ENCODE data around the gene FBLIM1.

The FBLIM1 gene

DNA sequence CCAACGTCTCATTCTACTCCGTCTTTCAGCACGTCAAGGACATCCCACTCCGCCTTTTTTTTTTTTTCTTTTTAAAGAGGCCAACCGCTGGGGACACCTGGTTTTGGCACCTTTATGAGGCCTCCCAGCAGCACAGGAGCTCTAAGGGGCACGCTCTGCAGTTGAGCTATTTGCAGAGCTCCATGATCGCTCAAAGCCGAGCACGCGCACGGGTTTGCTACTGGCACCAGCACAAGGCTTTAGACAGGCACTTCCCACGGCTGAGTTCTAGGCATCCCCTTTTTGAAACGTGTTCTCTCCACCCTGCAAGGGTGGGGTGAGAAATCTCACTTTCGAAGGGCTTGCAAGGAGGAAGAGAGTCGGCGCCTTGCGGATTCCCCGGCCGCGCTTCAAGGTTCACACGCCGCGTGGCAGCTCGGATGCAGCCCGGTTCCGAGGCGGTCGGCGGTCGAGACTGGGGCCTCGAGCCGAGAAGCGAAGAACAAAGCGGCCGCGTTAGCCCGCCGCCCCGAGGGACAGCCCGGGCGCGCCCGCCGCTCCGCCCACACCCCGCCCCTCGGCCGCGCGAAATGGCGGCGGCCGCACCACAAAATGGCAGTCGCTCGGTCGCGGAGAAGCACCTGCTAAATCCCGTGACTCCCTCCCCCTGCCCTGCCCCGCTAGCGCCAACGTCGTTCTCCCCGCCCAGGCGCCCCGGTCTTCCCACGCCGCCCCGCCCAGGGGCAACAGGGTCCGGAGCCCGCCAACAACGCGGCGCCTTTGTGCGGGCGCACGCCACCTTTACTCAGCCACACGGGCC lies 76.0 kb downstream of the FBLIM1 start:
- Histone ChIP-seq H3K27ac (ENCODE audit: low read length) (peak overlapping the region; percentile 99), H3K36me3 (ENCODE audit: control insufficient read depth, low read depth, low read length) (peaks cover 3% of the 10 kb centered on the region), H3K9ac (ENCODE audit: low read length) (peak overlapping the region; percentile 99), H3K9me3 (ENCODE audit: control insufficient read depth, low read depth, low read length) (no peaks in the 10 kb centered on the region), H3K4me3 (ENCODE audit: low read length) (peak overlapping the region; percentile 94), H3K27me3 (ENCODE audit: control insufficient read depth, insufficient read depth, low read length) (no peaks in the 10 kb centered on the region), H3K4me1 (ENCODE audit: control insufficient read depth, low read depth, low read length) (peaks cover 17% of the 10 kb centered on the region)

DNA sequence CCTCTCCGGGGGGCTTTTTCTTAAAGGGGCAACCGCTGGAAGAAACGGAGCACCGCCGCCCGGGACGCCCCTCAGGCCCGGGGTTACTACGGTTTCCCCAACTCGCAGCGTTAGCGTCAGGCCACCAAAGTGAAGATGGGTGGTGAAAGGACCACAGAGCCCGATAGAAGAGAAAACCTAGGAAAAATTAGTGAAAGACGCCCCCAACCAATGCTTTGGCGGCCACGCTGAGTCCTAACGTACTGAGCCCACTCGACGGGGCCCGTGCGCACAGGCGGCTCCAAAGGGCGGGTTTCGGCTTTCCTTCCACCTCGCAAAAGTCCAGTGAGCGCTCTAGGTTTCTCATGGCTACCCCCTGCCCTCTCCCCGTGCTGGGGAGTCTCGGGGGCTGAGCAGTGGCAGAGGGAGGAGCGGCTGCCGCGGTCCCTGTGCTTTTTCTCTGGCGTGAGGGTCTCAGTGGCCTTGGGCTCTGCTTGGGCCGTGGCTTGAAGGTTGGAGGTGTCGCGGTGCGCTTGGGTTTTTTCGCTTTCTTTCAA lies 76.7 kb downstream of the FBLIM1 start:
- H3K9me3 ChIP-seq (ENCODE audit: control insufficient read depth, low read depth, low read length) = no peaks in the 10 kb centered on the region
- no peaks in the 10 kb centered on the region for H3K27me3 ChIP-seq (ENCODE audit: control insufficient read depth, insufficient read depth, low read length)
- peak overlapping the region; percentile 94 for H3K4me3 ChIP-seq (ENCODE audit: low read length)
- peak overlapping the region; percentile 99 for H3K9ac ChIP-seq (ENCODE audit: low read length)
- H3K36me3 ChIP-seq (ENCODE audit: control insufficient read depth, low read depth, low read length) = peaks cover 3% of the 10 kb centered on the region
- H3K4me1 ChIP-seq (ENCODE audit: control insufficient read depth, low read depth, low read length) = peaks cover 10% of the 10 kb centered on the region
- H3K27ac ChIP-seq (ENCODE audit: low read length) = peak overlapping the region; percentile 93

DNA sequence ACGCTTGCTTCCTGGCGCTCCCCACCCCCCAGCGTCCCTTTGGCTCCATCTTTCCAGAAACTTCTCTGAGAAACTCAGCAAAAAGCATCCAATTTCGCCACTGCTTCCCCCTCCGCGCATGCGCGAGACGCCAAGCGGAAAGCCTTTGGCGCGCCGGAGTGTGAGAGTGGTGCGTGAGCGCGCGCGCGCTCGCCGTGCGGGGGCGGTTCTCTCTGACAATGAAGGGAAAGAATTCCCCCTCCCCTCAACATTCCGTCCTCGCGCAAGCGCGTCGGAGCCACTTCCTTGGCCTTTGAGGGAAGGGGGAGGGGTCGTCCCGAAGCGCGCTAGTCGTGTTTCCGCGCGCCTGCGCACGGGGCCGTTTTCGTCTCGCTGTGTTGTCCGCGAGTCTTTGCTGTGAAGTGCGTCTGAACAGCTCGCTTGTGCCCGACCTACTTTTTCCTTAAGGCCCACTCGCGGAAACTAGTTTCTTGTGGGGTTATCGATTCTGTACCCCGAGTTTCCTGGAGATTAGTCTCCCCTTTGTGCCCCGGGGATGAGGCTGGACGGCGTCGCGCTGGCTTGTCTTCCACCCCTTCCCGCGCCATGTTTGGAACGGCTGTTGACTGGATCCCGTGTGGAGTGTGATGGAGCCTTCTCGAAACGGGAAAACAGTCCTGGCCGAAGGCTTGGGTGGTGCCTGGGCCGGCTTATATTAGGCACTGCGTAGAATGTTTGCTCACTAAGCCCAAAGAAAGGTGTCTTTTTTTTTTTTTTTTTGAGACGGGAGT lies 77.3 kb downstream of the FBLIM1 start:
- peaks cover 3% of the 10 kb centered on the region for H3K36me3 ChIP-seq (ENCODE audit: control insufficient read depth, low read depth, low read length)
- H3K4me1 ChIP-seq (ENCODE audit: control insufficient read depth, low read depth, low read length) = peaks cover 5% of the 10 kb centered on the region
- H3K27me3 ChIP-seq (ENCODE audit: control insufficient read depth, insufficient read depth, low read length) = no peaks in the 10 kb centered on the region
- peak overlapping the region; percentile 94 for H3K4me3 ChIP-seq (ENCODE audit: low read length)
- H3K27ac ChIP-seq (ENCODE audit: low read length) = peak overlapping the region; percentile 93
- H3K9ac ChIP-seq (ENCODE audit: low read length) = peak overlapping the region; percentile 99
- no peaks in the 10 kb centered on the region for H3K9me3 ChIP-seq (ENCODE audit: control insufficient read depth, low read depth, low read length)

All from iPS-18a (cell line).